SU-DHL-6 (cell line): ENCODE results near the gene CSPG4.

Experiments
- H2AFZ ChIP-seq: fragments of 200-600 bp; sonication (generic); 2 replicates; pipeline ENCODE4 v1.6.1; 2014; ENCODE audit warnings: low read depth, mild to moderate bottlenecking, moderate library complexity, mixed read lengths, antibody characterized with exemption, low read length; ENCODE audit not compliant: severe bottlenecking
- H3F3A ChIP-seq: fragments of 200-600 bp; shearing (Covaris generic); 2 replicates; pipeline ENCODE4 v1.6.0; 2016; ENCODE audit warnings: antibody characterized with exemption, mild to moderate bottlenecking; ENCODE audit not compliant: insufficient read depth
- H3K27ac ChIP-seq: fragments of 200-600 bp; sonication (generic); 2 replicates; pipeline ENCODE4 v1.5.1; 2016; ENCODE audit warnings: low read depth, mild to moderate bottlenecking, low read length, moderate library complexity, mixed read lengths
- H3K27me3 ChIP-seq: fragments of 200-600 bp; sonication (generic), shearing (Covaris generic); 2 replicates; pipeline ENCODE4 v1.6.0; 2014; ENCODE audit warnings: mild to moderate bottlenecking, low read length
- H3K36me3 ChIP-seq: fragments of 200-600 bp; sonication (generic); 2 replicates; pipeline ENCODE4 v1.6.1; 2014; ENCODE audit warnings: mild to moderate bottlenecking, low read length, mixed read lengths
- H3K4me2 ChIP-seq: fragments of 300-600, 200-600 bp; shearing (Covaris generic), sonication (generic); 2 replicates; pipeline ENCODE4 v1.6.0; 2014; ENCODE audit warnings: low read length, low read depth, mild to moderate bottlenecking; ENCODE audit not compliant: poor library complexity, severe bottlenecking
- H3K4me3 ChIP-seq: fragments of 200-600 bp; sonication (generic); 2 replicates; pipeline ENCODE4 v1.5.1; 2014; ENCODE audit warnings: antibody characterized with exemption, low read length, mild to moderate bottlenecking, mixed read lengths; ENCODE audit not compliant: insufficient read depth, poor library complexity, severe bottlenecking
- H3K79me2 ChIP-seq: fragments of 200-600 bp; sonication (generic); 2 replicates; pipeline ENCODE4 v1.6.1; 2014; ENCODE audit warnings: mild to moderate bottlenecking, low read length, moderate library complexity; ENCODE audit not compliant: insufficient read depth
- H3K9ac ChIP-seq: fragments of 200-600 bp; sonication (generic); 2 replicates; pipeline ENCODE4 v1.7.0; 2014; ENCODE audit warnings: mild to moderate bottlenecking, low read length
- H3K9me2 ChIP-seq: fragments of 200-600 bp; sonication (generic); replicated peaks from 2 replicates; pipeline ENCODE4 v1.6.1; 2014; ENCODE audit warnings: low read length; ENCODE audit not compliant: insufficient read depth
- H3K9me3 ChIP-seq: fragments of 200-600 bp; sonication (generic); 2 replicates; pipeline ENCODE4 v1.6.1; 2014; ENCODE audit warnings: low read length, mixed read lengths; ENCODE audit not compliant: insufficient read depth
- H4K20me1 ChIP-seq: fragments of 200-600 bp; sonication (generic); 2 replicates; pipeline ENCODE4 v1.6.1; 2014; ENCODE audit warnings: low read depth, mild to moderate bottlenecking, antibody characterized with exemption, low read length, moderate library complexity, mixed read lengths
- EZH2phosphoT487 ChIP-seq: fragments of 200-600 bp; sonication (generic), shearing (Covaris generic); conservative IDR thresholded peaks from 2 replicates; pipeline ENCODE4 v1.6.1; 2018; ENCODE audit warnings: mild to moderate bottlenecking, antibody characterized with exemption, low read length, moderate library complexity, mixed read lengths
- TF ChIP-seq, protein P1 (sequence below): fragments of 200-600 bp; sonication (generic); IDR thresholded peaks from one replicate; pipeline ENCODE4 v1.5.1; 2017; ENCODE audit warnings: antibody characterized with exemption, mild to moderate bottlenecking, low read length, moderate library complexity; ENCODE audit not compliant: insufficient read depth, poor library complexity, severe bottlenecking

The CSPG4 gene

DNA sequence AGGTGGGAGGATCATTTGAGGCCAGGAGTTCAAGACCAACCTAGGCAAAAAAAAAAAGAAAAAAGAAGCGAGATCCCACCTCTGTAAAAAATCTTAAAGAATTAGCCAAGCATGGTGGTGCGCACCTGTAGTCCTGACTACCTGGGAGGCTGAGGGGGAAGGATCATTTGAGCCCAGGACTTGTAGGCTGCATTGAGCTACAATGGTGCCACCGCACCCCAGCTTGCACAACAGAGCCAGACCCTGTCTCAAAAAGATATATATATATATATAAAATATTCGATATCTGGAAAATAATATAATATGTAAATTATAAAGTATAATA is 71.5 kb downstream of the CSPG4 start:
- Histone ChIP-seq H3K27ac (peak overlapping the region; percentile 75; the same call in 1 of the 2 replicates), H3K4me3 (peak overlapping the region; percentile 75), H2AFZ (no peak overlapping the region), H3F3A (peaks cover 8% of the 10 kb centered on the region), H3K4me2 (peak overlapping the region; percentile 99), H3K36me3 (no peaks in the 10 kb centered on the region), H3K27me3 (no peaks in the 10 kb centered on the region), H3K79me2 (peaks cover 34% of the 10 kb centered on the region), H3K9me3 (no peaks in the 10 kb centered on the region), H3K9me2 (no peaks in the 10 kb centered on the region), H4K20me1 (peaks cover 3% of the 10 kb centered on the region; the same call in 1 of the 2 replicates), H3K9ac (peak overlapping the region; percentile 84)
- no peak for TF ChIP-seq EZH2phosphoT487
- TF ChIP-seq, protein P1, sequence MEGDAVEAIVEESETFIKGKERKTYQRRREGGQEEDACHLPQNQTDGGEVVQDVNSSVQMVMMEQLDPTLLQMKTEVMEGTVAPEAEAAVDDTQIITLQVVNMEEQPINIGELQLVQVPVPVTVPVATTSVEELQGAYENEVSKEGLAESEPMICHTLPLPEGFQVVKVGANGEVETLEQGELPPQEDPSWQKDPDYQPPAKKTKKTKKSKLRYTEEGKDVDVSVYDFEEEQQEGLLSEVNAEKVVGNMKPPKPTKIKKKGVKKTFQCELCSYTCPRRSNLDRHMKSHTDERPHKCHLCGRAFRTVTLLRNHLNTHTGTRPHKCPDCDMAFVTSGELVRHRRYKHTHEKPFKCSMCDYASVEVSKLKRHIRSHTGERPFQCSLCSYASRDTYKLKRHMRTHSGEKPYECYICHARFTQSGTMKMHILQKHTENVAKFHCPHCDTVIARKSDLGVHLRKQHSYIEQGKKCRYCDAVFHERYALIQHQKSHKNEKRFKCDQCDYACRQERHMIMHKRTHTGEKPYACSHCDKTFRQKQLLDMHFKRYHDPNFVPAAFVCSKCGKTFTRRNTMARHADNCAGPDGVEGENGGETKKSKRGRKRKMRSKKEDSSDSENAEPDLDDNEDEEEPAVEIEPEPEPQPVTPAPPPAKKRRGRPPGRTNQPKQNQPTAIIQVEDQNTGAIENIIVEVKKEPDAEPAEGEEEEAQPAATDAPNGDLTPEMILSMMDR = peak; percentile 7

DNA sequence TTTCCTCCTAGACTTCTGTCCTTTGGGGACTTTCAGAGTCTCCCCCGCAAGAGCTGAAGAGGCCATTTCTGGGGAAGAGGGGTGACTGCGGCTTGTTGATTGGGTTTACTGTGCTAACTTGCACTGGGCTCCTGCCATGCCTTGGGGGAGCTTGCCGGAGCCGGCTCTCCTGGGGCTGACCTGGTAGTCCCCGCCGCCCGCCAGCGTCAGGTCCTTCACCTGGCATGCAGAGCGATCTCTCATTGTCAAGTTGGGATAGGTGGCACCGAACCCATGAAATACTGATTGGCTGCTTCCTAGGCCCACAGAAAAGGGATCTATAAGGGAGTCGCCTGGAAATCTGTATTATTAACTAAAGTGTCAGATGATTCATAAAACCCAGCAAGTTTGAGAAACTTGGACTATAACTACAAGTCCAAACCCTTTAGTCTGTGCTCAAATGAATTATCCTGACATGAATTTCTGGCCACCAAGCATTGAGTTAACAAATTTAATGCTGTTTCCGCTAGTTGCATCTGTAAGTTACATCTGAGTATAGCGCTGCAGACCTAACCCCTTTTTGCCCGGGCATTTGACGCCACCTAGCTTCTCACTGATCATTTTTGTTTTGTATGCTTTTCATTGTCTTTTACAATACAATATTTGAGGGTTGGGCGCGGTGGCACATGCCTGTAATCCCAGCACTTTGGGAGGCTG is 72.0 kb downstream of the CSPG4 start:
- Histone ChIP-seq H3K9me2 (no peaks in the 10 kb centered on the region), H3K9ac (peak overlapping the region; percentile 84), H3K27me3 (no peaks in the 10 kb centered on the region), H4K20me1 (peaks cover 3% of the 10 kb centered on the region; the same call in 1 of the 2 replicates), H3F3A (peaks cover 10% of the 10 kb centered on the region), H2AFZ (peak overlapping the region; percentile 85), H3K4me3 (peak overlapping the region; percentile 75), H3K27ac (peak overlapping the region; percentile 75), H3K79me2 (peaks cover 37% of the 10 kb centered on the region), H3K4me2 (peak overlapping the region; percentile 99), H3K36me3 (no peaks in the 10 kb centered on the region), H3K9me3 (no peaks in the 10 kb centered on the region)
- no peak for TF ChIP-seq EZH2phosphoT487
- TF ChIP-seq, protein P1 = peak; percentile 53

DNA sequence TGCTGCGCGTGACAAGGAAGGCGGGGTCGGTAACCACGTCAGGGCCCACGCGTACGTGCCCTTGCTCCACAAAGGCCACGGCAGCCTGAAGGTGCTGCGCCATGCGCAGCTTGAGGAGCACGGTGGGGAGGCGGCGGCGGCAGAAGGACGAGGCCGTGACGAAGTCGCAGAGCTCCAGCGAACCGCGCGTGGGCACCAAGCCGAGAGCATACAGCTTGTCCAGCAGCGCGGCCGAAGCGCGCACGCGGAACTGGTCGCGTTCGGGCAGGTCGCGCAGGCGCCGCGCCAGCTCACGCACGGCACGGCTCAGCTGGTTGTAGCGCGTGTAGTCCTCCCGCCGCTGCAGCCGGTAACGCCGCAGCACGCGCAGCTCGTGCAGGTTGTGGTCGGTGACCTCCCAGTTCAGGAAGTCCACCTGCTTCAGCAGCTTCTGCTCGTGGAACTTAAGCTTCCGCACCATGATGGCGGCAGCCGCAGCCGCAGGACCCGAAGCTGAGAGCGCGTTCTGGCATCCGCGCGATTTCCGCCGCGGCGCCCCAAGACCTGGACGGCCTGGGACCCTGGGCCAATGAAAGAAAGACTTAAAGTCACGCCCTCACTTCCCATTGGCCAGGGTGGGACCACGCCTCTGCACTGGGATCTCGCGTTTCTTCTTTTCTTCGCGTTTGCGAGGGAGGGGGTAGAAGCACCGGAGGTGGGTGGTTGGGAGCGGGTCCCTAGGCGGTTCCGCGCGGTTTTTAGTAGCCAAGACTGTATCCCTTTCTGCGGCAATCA is 72.8 kb downstream of the CSPG4 start, which contains the start of gene IMP3:
Gene IMP3 (minus strand): TSS at position 516 of the 774 bp plus-strand sequence. CDS start 56 bp downstream, at position 460.
- peaks cover 3% of the 10 kb centered on the region; the same call in 1 of the 2 replicates for H4K20me1 ChIP-seq
- H3K36me3 ChIP-seq = no peaks in the 10 kb centered on the region
- peak within 1 kb of the TSS; percentile 85 for H2AFZ ChIP-seq
- H3K27me3 ChIP-seq = no peaks in the 10 kb centered on the region
- H3K9me3 ChIP-seq = no peaks in the 10 kb centered on the region
- peak within 1 kb of the TSS; percentile 99 for H3K4me2 ChIP-seq
- H3K4me3 ChIP-seq = peak within 1 kb of the TSS; percentile 75
- H3K27ac ChIP-seq = peak within 1 kb of the TSS; percentile 75
- no peak for TF ChIP-seq EZH2phosphoT487
- TF ChIP-seq, protein P1 = no peak
- H3K9ac ChIP-seq = peak within 1 kb of the TSS; percentile 84
- peaks cover 37% of the 10 kb centered on the region for H3K79me2 ChIP-seq
- H3K9me2 ChIP-seq = no peaks in the 10 kb centered on the region
- peaks cover 11% of the 10 kb centered on the region for H3F3A ChIP-seq
